ENCODE results near the gene TMEM95.

- TF ChIP-seq POLR2A (IDR thresholded peaks at IDR 0.05; ENCODE audit: low read depth, low read length), result no peak
- no peak for TF ChIP-seq TAF1 (IDR thresholded peaks at IDR 0.05; ENCODE audit: low read depth, low read length)
- TF ChIP-seq POLR2AphosphoS5 (IDR thresholded peaks at IDR 0.05; ENCODE audit: low read depth, low read length), result no peak
- TF ChIP-seq PAX5 (IDR thresholded peaks at IDR 0.05; ENCODE audit: insufficient read depth, low read length, severe bottlenecking), result no peak
- TF ChIP-seq POU2F2 (IDR thresholded peaks at IDR 0.05; ENCODE audit: low read depth, low read length), result no peak
These were observed 27.9 kb downstream of the TMEM95 start for GRCh38 chr17:7382901-7383300.

All from GM12891 (cell line).